Activated CD4-positive, CD25-positive, alpha-beta regulatory T cell treated with anti-CD3 and anti-CD28 coated beads, Interleukin-2, amount 50 U/mL, for 16 hours (primary cell): ENCODE data around the gene PNMA6E.

ENCODE experiments used
- DNase-seq: peaks from one replicate; pipeline ENCODE4 v3.0.0-alpha.2; 2020; ENCODE audit warnings: low read depth, low spot score

Gene PNMA6E

DNA sequence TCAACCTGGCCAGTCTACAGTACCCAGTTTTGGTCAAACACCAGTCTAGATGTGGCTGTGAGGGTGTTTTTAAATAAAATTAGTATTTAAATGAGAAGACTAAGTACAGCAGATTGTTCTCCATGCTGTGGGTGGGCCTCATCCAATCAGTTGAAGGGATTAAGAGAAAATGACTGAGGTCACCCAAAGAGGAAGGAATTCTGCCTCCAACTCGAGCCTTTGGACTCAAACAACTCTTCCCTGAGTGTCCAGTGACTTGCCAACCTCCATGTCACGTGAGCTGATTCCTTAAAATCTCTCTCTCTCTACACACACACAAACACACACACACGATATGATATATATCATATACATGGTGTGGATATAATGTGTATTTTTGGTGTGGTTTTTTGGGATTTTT is 34.7 kb upstream of the PNMA6E start:
- no peak for DNase-seq

DNA sequence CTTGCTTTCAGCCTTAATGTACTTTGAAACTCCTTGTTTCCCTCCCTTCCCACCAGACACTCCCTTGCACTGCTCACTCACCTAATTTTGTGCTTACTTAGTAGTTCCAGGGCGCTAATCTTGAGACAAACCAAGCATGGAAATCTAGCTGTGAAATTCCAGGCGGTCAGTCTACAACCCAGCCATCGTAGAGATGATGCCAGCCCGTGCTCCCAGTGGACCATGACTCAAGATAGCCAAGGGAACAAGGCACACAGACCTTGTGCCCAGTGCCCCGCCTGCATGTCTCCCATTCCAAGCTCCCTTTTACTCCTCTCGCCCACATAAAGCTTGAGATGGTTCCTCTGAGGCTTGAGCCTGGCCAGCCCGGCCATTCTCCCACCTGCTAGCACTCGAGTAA is 33.7 kb upstream of the PNMA6E start:
- DNase-seq = no peak

DNA sequence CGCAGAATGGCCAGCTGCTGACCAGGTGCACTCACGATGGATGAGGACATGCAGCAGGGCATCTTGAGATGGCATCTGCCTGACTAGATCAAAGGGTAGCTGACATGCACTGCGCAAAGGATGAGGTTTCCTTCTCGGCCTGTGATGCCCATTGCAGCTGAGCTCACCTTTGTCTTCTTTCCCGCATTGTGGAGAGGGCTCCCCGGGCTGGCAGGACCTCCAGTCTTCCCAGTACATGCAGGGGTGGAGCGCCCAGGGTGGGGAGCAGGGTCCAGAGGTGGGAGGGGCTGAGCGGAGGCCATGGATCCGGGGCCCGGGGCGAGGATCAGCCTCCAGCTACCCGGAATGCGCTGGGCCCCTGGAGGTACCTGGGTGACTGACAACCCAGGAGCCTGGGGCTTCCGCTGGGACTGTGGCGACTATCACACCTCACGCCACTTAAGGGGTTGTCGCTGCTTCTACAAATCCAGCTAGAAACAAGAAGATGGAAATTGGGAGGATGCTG is 32.7 kb upstream of the PNMA6E start:
- no peak for DNase-seq

DNA sequence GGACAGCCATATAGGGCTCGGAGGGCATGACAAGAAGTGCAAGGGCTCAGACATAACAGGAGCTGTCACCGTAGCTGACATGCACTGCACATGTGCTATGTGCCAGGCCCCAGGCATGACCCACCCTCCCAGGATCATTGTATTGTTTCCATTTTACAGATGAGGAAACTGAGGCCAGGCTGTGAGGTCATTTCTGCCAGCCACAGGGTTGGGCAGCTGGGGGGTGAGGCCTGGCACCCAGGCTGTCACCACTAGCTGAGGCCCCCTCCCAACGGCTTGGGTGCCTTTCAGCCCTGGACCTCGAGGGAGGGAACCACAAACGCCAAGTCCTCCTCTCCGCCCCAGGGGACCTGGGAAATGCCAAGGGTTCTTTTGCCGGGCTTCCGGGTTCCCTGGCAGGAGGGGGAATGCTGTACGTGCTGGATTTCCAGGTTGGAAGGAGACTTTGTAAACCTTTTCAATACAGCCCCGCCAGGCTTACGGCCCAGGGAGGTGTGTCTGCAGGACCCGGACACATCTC is 32.1 kb upstream of the PNMA6E start:
- no peak for DNase-seq

DNA sequence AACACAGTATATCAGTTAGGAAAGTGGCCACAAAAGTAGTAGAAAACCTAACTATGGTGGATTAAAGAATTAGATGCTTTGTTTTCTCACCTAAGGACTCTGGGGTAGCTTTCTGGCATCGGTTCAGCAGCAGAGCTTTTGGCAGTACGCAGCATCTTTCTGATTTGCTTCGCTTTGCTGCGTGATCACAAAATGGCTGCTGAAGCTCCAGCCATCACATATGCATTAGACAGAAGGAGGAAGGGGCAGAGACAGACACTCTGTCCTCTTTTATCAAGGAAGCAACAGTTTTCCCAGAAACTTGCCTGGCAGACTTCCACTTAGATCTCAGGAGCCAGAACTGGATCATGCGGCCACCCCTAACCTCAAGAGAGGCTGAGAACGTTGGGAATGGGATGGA is 29.6 kb upstream of the PNMA6E start:
- DNase-seq = no peak

DNA sequence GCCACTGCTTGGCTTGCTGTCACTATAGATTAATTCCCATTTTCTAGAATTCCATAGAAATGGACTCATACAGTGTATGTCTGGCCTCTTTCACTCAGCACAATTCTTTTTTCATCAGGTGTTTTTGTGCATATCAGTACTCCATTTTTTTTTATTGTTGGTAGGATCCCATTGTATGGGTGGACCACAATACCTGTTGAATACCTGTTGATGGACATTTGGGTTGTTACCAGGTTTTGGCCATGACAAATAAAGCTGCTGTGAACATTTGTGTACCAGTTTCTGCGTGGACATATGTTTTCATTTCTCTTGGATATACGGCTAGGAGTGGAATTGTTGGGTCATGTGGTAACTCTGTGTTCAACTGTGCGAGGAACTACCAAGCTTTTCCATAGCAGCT is 25.1 kb upstream of the PNMA6E start:
- no peak for DNase-seq

DNA sequence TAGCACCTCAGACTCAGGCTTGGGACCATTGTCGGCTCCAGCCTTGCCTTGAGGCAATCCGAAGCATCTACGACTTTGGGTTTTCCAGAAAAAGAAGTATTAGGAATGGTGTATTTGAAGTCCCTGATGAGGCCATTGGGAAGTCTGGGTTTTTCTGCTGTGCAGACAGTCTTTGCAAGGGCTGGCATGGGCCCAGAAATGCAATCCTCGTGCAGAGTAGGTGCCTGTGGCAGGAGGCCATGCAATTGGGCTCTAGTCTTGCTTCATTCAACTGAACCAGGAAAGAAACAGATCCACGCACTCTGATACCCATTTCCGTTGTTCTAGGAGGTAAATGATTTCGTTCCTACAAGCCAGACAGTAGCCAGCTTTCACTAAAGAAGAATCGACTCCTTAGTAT is 22.5 kb upstream of the PNMA6E start:
- no peak for DNase-seq

DNA sequence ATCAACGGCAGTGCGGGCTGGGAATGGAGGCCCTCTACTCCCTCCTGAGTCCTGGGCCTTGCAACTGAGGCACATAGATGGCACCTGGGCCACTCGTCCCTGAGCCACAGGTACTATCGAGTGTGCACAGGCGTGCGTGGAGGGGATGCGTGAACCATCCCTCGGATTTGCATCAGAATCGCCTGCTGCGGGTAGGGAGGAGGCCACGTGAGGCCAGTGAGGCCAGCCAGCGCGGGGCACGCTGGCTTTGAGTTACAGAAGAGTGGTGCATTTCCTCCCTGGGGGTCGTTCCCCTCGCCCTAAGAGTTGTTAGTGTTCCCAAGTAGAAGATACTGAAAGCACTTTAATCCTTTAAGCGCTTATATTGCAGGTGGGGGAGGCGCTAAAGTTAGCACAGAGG is 20.7 kb upstream of the PNMA6E start:
- DNase-seq = no peak

DNA sequence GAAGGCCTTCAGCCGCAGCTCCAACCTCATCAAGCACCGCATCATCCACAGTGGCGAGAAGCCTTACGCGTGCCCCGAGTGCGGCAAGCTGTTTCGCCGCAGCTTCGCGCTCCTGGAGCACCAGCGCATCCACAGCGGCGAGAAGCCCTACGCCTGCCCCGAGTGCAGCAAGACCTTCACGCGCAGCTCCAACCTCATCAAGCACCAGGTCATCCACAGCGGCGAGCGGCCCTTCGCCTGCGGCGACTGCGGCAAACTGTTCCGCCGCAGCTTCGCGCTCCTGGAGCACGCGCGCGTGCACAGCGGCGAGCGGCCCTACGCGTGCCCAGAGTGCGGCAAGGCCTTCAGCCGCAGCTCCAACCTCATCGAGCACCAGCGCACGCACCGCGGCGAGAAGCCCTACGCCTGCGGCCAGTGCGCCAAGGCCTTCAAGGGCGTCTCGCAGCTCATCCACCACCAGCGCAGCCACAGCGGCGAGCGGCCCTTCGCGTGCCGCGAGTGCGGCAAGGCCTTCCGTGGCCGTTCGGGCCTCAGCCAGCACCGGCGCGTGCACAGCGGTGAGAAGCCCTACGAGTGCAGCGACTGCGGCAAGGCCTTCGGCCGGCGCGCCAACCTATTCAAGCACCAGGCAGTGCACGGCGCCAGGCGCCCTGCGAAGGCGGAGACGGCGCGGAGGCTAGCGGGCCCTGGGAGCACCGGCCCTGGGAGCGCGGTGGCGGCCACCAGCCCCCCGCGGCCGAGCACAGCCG is 19.9 kb upstream of the PNMA6E start:
- no peak for DNase-seq

DNA sequence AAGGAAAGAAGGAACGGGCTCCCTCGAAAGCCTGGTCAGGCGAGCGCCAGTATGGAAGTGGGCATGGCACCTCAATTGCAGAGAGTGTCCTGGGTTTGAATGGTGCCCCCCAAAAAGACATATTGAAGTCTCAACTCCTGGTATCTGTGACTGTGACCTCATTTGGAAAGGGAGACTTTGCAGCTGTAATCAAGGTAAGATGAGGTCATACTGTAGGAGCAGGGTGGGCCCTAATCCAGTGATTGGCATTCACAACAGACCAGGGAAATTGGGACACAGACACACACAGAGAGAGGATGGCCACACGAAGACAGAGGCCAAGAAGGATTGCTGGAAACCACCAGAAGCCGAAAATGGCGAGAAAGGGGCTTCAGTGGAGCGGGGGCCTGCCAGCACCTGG is 16.5 kb upstream of the PNMA6E start:
- DNase-seq = no peak

DNA sequence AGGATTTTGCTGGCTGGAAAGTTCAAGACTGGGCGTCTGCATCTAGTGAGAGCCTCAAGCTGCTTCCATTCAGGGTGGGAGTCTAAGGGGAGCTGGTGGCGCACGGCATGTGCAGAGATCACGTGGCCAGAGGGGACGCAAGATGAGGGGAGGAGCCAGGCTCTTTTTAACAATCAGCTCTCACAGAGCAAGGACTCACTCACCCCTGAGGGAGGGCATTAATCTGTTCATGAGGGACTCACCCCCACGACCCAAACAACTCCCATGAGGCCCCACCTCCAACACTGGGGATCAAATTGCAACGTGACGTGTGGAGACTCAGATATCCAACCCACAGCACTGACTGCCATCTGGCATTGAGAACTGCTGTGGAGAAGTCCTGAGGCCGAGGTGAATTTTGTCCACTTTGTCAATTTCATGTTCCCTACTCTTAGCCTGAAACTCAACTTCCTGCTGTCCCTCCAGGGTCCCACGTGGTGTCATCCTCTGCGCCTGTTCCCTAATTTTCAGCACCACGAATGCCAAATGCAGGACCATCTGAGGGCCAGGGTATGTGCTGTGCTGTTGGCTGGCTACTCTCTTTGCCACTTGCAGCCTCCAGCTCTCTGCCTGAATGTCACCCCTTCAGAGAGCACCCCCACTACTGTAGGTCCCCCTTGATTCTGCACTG is 15.8 kb upstream of the PNMA6E start:
- DNase-seq = no peak

DNA sequence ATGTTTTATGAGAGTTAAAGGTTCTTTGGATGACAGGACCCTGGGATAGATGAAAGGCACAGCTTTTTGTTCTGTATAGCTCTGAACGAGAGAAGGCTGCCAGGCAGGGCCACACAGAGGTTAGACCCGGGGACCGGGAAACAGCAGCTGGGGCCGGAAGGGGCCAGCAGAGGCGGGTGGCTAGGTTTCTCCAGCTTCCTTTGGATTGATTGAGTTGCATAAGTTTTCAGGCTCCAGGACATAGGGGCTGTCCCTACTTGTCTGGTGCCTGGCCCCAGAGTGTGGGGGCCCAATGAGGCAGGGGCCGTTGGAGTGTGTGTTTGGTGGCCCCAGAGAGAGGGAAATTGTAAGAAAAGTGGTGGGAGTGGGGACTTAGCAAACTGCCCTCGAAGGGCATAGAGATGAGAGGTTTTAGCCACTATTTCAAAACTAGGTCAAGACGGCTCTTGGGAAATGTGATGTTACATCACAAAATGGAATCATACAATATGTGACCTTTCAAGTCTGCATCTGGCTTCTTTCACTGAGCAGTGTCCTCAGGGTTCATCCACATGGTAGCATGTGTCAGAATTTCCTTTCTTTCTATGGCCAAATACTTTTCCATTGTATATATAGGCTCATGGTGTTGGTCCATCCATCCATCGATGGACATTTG is 13.8 kb upstream of the PNMA6E start:
- DNase-seq = no peak

DNA sequence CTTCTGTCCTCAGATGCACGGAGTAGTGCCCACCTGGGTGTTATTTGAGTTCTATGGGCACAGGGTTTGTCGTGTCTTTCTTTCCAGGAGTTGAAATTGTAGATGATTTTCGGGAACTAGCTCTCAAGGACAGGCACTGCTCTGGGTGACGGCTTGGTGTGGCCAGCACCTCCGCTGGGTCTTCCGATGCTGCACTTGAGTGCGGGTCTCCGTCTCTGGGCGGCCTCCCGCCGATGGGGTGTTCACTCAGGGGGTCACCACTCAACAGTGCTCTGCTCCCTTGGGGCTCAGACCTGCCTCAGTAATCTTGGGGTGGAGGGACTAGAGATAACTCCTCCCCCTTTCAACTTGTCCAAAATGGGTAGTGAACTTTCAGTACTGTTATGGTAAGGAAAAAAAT is 12.6 kb upstream of the PNMA6E start:
- no peak for DNase-seq

DNA sequence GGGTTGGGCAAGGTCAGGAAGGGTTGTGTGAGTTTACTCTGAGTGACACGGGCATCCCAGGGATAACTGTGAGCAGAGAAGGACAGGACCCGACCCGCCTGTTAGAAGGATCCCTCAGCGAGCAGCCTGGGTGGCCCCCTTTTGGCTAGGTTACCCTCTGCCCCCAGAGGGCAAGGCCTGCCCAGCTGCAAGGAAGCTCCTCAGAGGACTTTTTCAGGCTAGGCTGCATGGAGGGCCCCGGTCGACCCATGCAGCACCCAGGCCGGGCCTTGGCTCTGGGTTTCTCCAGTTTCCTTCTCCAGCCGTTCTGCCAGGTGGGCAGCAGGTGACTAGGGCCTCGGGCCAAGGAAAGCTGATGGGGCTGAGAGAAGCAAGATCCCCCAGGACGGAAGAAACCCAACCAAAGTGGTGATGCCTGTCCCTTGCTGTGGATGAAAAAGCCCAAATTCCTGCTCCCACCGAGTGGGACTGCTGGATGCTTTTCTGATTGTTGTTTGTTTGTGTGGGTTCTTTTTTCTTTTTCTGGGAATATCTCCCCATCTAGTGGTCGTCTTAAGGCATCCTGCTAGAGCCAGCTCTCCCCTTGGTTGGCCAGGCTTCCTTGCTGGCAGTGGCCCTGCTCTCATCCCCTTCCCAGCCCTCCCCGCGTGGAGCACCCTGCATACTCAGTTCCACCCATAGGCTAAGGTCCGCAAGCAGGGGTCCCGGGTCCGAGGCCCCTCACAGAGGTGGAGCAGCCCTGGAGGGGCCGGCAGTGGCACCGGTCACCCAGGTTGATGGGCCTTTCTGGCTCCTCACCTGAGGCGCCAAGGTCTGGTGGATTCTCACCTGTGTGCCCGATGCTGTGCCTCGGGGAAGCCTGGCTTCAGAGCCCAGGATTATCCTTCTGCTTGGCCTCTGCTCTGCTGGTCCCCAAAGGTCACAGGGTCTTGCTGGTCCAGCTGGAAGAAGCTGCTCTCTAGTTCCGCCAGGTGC is 11.9 kb upstream of the PNMA6E start:
- no peak for DNase-seq

DNA sequence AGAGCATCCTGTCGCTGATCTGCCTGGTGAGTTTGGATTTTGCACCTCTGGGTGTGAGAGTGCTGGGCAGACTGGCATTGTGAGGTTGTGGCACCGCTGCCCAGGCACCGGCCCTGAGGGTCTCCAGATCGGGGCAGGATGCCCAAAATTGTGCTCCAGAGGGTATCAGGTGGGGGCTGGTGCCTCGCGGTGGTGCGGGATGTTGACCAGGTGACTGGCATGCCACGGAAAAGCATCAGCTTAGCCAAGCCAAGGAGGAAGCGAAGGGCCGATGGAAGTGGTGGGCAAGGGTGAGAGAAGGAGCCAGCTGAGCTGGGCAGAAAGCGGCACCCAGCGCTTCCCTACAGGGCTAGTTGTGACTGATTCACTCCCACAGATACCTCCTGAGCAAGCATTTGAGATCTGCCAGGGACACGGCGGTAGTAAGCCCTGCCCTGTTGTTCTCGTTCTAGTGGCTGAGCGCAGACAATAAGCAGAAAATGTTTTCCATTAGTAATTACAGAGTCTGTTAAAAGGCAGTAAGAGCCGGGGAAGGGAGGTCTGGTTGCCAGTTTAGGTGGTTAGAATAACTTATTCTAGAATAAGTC is 10.9 kb upstream of the PNMA6E start:
- DNase-seq = no peak

DNA sequence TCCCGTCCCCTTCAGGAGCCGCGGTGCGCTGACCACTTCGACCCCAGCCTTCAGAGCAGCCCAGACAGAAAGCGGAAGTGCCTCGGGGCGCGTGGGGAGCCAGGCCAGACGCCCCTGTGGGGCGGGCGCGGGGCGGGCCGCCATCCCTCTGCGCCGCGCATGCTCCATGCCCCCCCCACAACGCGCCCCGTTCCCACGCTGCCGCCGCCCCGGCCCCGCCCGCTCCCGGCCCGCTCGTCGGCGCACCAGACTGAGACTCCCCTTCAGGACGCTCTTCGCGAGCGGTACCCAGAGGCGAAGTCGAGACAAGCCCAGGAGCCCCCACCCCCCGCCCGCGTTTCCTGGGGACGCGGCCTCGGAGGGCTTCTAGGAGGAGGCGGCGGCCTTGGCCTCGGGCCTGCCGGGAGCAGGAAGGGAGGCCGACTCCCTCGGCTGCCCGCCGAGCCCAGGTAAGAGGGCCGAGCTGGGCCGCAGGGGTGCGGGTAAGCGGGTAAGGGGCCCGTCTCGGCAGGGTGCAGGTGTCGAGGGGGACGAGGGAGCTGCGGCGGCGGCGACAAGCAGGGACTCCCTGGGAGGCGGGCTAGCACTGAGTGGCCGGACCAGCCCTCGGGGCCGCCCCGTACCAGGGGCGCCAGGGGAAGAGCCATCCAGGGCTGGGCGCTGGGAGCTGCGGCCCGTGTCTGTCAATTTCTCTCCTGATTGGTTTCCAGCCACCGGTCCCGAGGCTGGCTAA is 10.3 kb upstream of the PNMA6E start, which contains the start of gene ZFP92:
TSS of gene ZFP92 (plus strand) at position 218 of the 733 bp plus-strand sequence. CDS start 6,851 bp downstream, outside the sequence.
- DNase-seq = no peak

DNA sequence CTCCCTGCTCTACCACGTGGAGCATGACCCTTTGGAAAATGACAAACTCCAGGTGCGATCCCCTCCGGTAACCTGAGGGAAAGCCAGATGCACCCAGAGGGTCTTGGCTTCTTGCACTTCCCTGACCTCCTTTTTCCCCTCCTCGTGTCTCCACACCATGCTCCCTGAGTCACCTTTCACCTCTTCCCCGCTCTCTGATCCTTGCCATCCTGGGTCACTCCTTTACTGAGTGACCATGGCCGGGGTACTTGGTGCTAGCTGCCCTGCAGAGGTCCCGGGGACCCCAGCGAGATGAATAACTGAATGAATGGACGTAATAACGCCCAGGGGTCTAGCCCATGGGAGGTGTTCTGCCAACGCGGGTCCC is 9.7 kb upstream of the PNMA6E start:
- no peak for DNase-seq

DNA sequence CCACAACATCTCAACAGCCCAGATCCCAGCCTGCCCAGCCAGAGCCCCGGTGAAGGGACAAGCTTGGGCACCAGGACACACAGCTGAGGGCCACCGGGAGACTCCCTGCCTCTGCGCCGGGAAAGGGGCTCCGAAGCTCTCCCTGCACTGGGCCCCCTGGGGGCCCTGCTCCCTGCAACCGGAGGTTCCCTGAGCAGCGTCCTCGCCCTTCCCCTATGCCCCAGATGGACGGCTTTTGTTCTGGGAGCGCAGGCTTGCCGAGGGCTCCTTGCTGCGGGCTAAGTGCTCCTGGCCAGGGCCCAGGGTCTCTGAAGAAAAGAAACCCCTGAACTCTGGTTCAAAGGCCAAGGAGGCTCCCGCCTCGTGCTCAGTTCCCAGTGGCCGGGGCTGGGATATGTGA is 9.2 kb upstream of the PNMA6E start:
- no peak for DNase-seq

DNA sequence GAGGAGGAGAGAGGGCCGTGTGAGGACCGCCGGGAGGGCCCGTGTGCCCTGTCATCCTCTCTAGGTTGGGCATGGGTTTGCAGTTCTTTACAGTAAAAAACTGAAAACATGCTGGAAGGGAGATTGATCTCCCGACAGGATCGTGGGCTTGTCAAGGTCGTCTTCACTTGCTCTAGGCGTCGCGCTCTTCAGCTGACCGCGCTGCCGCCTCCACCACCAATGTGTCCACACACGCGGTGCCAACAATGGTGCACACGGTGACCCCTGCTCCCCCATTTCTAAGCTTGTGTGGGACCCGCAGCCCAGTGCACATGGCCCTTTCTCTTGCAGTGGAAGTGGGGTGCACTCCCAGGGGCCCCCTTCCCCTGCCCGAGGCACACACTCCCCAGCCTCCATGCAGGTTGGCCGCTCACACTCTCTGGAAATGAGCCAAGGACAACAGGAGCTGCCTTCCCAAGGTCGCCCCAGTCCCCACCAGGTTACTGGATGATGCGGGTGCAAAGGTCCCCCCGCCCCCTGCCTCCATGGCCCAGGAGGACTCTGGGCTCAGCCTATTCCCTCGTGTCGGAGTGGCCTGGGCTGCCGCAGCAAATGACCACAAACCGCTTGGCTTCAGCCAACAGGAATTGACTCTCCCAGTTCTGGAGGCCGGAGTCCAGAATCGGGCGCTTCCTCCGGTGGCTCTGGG is 8.4 kb upstream of the PNMA6E start:
- no peak for DNase-seq
